B cell (primary cell): Measurements from ENCODE around the gene SLC9C1. TPM values are rescaled to one million over a fixed set of nuclear protein-coding genes. Genes with fewer than 3 reads are reported as not detected.

ENCODE experiments used
- polyA plus RNA-seq: library from polyadenylated mRNA; depleted of rRNA; stranded (reverse); fragments of >200 nt; gene quantifications from 2 replicates; pipeline ENCODE4 v1.2.3, GENCODE V29; 2012
- small RNA-seq: library from RNA; depleted of rRNA; stranded (forward); fragments of <200 nt; gene quantifications from one replicate; pipeline ENCODE3, GENCODE V24; 2012; ENCODE audit warnings: low replicate concordance, low read depth; ENCODE audit not compliant: insufficient read length
- total RNA-seq, 2 donors: library from RNA; stranded (reverse); fragments of 120-200 nt in 1 of 2; gene quantifications; 1 replicate in 1 of 2; 2 replicates in 1 of 2; pipeline versions ENCODE4 v1.2.3 to v1.2.4, GENCODE V29; 2013 to 2022

Gene SLC9C1
- total and polyA plus RNA-seq, 2 donors (not counting 1 experiment from before 2014, with no cell fraction given), result 0.07 to 0.49 TPM

Small RNA genes within 50 kb of the gene (small RNA-seq; reads per million reads assigned to genes)
- not detected for gene MIR567

Other genes with a start within 250 kb of the SLC9C1 start
- 2.7 and 3.9 TPM in 2 replicates for gene C3orf52, start 207.8 kb downstream of the SLC9C1 start, total RNA-seq
- 0.18 and 0.23 TPM in 2 replicates for gene C3orf52, start 207.8 kb downstream of the SLC9C1 start, polyA plus RNA-seq
- gene GCSAM, start 161.0 kb downstream of the SLC9C1 start, total RNA-seq, result 12.6 and 14.9 TPM in 2 replicates
- 16.9 and 24.6 TPM in 2 replicates for gene GCSAM, start 161.0 kb downstream of the SLC9C1 start, polyA plus RNA-seq
- 35.0 and 36.0 TPM in 2 replicates for gene CD200, start 38.9 kb upstream of the SLC9C1 start, total RNA-seq
- gene CD200, start 38.9 kb upstream of the SLC9C1 start, polyA plus RNA-seq, result 49.9 and 53.6 TPM in 2 replicates
- 91.6 and 101 TPM in 2 replicates for gene BTLA, start 205.3 kb upstream of the SLC9C1 start, total RNA-seq
- gene BTLA, start 205.3 kb upstream of the SLC9C1 start, polyA plus RNA-seq, result 62.7 and 75.7 TPM in 2 replicates